Measurements from ENCODE around the gene COX4I2. TPM values are rescaled to one million over a fixed set of nuclear protein-coding genes. Genes with fewer than 3 reads are reported as not detected.
A peak's percentile ranks its signal among the peaks of the same experiment; 100 is the strongest.

COX4I2 gene
- total RNA-seq (2021) = 0.44 TPM in 1 of 3 replicates, not detected in the others
- percentile 6 among the genes with signal in this experiment for Bru-seq, nascent RNA
- long read RNA-seq, experiment 1 = 0 reads
- long read RNA-seq, experiment 2 = 0 reads
- long read RNA-seq, experiment 3 = 0 reads

DNA sequence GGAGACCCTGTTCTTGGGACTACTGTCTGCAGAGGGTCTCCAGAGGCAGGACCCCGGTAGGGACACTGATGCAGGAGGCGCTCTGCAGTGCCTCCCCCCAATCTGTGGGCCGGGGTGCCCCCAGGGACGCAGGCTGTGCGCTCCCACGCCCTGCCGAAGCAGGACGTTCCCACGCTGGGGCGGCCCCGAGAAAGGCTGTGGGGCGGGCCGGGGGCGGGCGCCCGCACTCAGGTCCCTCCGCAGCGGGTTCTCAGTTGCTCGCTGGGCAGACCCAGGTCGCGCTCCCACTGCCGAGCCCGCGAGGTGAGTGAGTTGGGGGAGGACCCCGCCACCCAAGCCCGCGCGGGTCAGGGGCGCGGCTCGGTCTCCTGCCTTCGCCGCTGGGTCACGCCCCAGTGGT, at the start of gene COX4I2:
Gene COX4I2 (plus strand): TSS at position 253 of the 400 bp plus-strand sequence. CDS start 1,106 bp downstream, outside the sequence.
- Mint-ChIP-seq H3K9me3 (no peaks in the 10 kb centered on the region), H3K27ac (no peak within 1 kb of the TSS), H3K4me1 (no peaks in the 10 kb centered on the region), H3K4me3 (no peak within 1 kb of the TSS), H3K36me3 (no peaks in the 10 kb centered on the region), H3K27me3 (ENCODE audit: low read depth) (no peaks in the 10 kb centered on the region; the same call in 1 of the 2 replicates)
- ATAC-seq (peak; percentile 35), DNase-seq (ENCODE audit: low spot score) (peak; percentile 19)
- TF ChIP-seq CBFB (CRISPR knock-in tag; IDR thresholded peaks at IDR 0.05; ENCODE audit: low read depth) (no peak), JUN (CRISPR knock-in tag; IDR thresholded peaks at IDR 0.05) (no peak), RORB (CRISPR knock-in tag; IDR thresholded peaks at IDR 0.05) (no peak), MXD4 (CRISPR knock-in tag; IDR thresholded peaks at IDR 0.05; ENCODE audit: borderline replicate concordance) (no peak), CREB1 (CRISPR knock-in tag; IDR thresholded peaks at IDR 0.05) (no peak), TCF7 (CRISPR knock-in tag; IDR thresholded peaks at IDR 0.05; ENCODE audit: low read depth) (no peak), EMX1 (CRISPR knock-in tag; IDR thresholded peaks at IDR 0.05) (no peak), ZNF416 (CRISPR knock-in tag; IDR thresholded peaks at IDR 0.05) (no peak)
- TF ChIP-seq, protein P1, sequence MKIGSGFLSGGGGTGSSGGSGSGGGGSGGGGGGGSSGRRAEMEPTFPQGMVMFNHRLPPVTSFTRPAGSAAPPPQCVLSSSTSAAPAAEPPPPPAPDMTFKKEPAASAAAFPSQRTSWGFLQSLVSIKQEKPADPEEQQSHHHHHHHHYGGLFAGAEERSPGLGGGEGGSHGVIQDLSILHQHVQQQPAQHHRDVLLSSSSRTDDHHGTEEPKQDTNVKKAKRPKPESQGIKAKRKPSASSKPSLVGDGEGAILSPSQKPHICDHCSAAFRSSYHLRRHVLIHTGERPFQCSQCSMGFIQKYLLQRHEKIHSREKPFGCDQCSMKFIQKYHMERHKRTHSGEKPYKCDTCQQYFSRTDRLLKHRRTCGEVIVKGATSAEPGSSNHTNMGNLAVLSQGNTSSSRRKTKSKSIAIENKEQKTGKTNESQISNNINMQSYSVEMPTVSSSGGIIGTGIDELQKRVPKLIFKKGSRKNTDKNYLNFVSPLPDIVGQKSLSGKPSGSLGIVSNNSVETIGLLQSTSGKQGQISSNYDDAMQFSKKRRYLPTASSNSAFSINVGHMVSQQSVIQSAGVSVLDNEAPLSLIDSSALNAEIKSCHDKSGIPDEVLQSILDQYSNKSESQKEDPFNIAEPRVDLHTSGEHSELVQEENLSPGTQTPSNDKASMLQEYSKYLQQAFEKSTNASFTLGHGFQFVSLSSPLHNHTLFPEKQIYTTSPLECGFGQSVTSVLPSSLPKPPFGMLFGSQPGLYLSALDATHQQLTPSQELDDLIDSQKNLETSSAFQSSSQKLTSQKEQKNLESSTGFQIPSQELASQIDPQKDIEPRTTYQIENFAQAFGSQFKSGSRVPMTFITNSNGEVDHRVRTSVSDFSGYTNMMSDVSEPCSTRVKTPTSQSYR (CRISPR knock-in tag; IDR thresholded peaks at IDR 0.05) = no peak
- TF ChIP-seq, protein P2, sequence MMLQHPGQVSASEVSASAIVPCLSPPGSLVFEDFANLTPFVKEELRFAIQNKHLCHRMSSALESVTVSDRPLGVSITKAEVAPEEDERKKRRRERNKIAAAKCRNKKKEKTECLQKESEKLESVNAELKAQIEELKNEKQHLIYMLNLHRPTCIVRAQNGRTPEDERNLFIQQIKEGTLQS (CRISPR knock-in tag; conservative IDR thresholded peaks at IDR 0.05) = no peak
- TF ChIP-seq, protein P3, sequence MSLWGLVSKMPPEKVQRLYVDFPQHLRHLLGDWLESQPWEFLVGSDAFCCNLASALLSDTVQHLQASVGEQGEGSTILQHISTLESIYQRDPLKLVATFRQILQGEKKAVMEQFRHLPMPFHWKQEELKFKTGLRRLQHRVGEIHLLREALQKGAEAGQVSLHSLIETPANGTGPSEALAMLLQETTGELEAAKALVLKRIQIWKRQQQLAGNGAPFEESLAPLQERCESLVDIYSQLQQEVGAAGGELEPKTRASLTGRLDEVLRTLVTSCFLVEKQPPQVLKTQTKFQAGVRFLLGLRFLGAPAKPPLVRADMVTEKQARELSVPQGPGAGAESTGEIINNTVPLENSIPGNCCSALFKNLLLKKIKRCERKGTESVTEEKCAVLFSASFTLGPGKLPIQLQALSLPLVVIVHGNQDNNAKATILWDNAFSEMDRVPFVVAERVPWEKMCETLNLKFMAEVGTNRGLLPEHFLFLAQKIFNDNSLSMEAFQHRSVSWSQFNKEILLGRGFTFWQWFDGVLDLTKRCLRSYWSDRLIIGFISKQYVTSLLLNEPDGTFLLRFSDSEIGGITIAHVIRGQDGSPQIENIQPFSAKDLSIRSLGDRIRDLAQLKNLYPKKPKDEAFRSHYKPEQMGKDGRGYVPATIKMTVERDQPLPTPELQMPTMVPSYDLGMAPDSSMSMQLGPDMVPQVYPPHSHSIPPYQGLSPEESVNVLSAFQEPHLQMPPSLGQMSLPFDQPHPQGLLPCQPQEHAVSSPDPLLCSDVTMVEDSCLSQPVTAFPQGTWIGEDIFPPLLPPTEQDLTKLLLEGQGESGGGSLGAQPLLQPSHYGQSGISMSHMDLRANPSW (CRISPR knock-in tag; conservative IDR thresholded peaks at IDR 0.05; ENCODE audit: low read depth) = no peak
- TF ChIP-seq, protein P4, sequence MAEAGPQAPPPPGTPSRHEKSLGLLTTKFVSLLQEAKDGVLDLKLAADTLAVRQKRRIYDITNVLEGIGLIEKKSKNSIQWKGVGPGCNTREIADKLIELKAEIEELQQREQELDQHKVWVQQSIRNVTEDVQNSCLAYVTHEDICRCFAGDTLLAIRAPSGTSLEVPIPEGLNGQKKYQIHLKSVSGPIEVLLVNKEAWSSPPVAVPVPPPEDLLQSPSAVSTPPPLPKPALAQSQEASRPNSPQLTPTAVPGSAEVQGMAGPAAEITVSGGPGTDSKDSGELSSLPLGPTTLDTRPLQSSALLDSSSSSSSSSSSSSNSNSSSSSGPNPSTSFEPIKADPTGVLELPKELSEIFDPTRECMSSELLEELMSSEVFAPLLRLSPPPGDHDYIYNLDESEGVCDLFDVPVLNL (CRISPR knock-in tag; IDR thresholded peaks at IDR 0.05; ENCODE audit: borderline replicate concordance, low read depth) = no peak
- TF ChIP-seq, protein P5, sequence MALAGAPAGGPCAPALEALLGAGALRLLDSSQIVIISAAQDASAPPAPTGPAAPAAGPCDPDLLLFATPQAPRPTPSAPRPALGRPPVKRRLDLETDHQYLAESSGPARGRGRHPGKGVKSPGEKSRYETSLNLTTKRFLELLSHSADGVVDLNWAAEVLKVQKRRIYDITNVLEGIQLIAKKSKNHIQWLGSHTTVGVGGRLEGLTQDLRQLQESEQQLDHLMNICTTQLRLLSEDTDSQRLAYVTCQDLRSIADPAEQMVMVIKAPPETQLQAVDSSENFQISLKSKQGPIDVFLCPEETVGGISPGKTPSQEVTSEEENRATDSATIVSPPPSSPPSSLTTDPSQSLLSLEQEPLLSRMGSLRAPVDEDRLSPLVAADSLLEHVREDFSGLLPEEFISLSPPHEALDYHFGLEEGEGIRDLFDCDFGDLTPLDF (CRISPR knock-in tag; IDR thresholded peaks at IDR 0.05) = no peak
- TF ChIP-seq, protein P6, sequence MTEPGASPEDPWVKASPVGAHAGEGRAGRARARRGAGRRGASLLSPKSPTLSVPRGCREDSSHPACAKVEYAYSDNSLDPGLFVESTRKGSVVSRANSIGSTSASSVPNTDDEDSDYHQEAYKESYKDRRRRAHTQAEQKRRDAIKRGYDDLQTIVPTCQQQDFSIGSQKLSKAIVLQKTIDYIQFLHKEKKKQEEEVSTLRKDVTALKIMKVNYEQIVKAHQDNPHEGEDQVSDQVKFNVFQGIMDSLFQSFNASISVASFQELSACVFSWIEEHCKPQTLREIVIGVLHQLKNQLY (CRISPR knock-in tag; IDR thresholded peaks at IDR 0.05) = no peak
- TF ChIP-seq, protein P7, sequence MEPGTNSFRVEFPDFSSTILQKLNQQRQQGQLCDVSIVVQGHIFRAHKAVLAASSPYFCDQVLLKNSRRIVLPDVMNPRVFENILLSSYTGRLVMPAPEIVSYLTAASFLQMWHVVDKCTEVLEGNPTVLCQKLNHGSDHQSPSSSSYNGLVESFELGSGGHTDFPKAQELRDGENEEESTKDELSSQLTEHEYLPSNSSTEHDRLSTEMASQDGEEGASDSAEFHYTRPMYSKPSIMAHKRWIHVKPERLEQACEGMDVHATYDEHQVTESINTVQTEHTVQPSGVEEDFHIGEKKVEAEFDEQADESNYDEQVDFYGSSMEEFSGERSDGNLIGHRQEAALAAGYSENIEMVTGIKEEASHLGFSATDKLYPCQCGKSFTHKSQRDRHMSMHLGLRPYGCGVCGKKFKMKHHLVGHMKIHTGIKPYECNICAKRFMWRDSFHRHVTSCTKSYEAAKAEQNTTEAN (CRISPR knock-in tag; IDR thresholded peaks at IDR 0.05) = no peak
- TF ChIP-seq, protein P8, sequence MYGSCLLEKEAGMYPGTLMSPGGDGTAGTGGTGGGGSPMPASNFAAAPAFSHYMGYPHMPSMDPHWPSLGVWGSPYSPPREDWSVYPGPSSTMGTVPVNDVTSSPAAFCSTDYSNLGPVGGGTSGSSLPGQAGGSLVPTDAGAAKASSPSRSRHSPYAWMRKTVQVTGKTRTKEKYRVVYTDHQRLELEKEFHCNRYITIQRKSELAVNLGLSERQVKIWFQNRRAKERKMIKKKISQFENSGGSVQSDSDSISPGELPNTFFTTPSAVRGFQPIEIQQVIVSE (CRISPR knock-in tag; IDR thresholded peaks at IDR 0.05; ENCODE audit: borderline replicate concordance) = no peak
- TF ChIP-seq, protein P9, sequence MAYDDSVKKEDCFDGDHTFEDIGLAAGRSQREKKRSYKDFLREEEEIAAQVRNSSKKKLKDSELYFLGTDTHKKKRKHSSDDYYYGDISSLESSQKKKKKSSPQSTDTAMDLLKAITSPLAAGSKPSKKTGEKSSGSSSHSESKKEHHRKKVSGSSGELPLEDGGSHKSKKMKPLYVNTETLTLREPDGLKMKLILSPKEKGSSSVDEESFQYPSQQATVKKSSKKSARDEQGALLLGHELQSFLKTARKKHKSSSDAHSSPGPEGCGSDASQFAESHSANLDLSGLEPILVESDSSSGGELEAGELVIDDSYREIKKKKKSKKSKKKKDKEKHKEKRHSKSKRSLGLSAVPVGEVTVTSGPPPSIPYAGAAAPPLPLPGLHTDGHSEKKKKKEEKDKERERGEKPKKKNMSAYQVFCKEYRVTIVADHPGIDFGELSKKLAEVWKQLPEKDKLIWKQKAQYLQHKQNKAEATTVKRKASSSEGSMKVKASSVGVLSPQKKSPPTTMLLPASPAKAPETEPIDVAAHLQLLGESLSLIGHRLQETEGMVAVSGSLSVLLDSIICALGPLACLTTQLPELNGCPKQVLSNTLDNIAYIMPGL (CRISPR knock-in tag; IDR thresholded peaks at IDR 0.05) = no peak
- POLR2A ChIA-PET = no interaction called here
- CTCF ChIA-PET = interaction anchor here (1.5 to 6.2 kb wide), 3 partner anchors 24 to 85 kb away, joined by 8 to 43 read pairs (median 11); partner anchors contain the start of gene BCL2L1
